H1 (cell line): ENCODE data around the gene HLA-DPA1. TPM values are rescaled to one million over a fixed set of nuclear protein-coding genes. Genes with fewer than 3 reads are reported as not detected.

Experiments
- CTCF ChIA-PET: fragments of 300-600 bp; sonication (Branson Sonifier 250); formaldehyde crosslinking; loops from one replicate; lab custom pipeline; 2021; ENCODE audit not compliant: partially characterized antibody; lab: Charles Lee
- POLR2A ChIA-PET: fragments of 300-600 bp; sonication (Branson Sonifier 250); formaldehyde crosslinking; loops from one replicate; lab custom pipeline; 2021; ENCODE audit warnings: inconsistent platforms; ENCODE audit not compliant: partially characterized antibody; lab: Charles Lee
- DNase-seq, 2 experiments: peaks; one replicate each; pipeline versions ENCODE4 v3.0.0 to v3.0.0-alpha.2; 2010 to 2022; ENCODE audit warnings: low spot score in 2 of 2, low read depth in 1 of 2, mixed read lengths in 1 of 2
- FAIRE-seq: peaks from 2 replicates; lab custom pipeline; 2011; peaks lifted over from hg19 to GRCh38; lab: Jason Lieb, UNC
- H2AFZ ChIP-seq: 2 replicates; pipeline ENCODE4 v1.8.1; 2012; ENCODE audit warnings: low read length, inconsistent platforms
- H2AK5ac ChIP-seq: 2 replicates; pipeline ENCODE4 v1.6.1; 2013; ENCODE audit warnings: low read depth, low read length
- H2BK120ac ChIP-seq: replicated peaks from 2 replicates; pipeline ENCODE3; 2013; ENCODE audit warnings: low read depth, low read length, inconsistent platforms
- H2BK12ac ChIP-seq: 2 replicates; pipeline ENCODE4 v1.6.1; 2013; ENCODE audit warnings: low read depth, low read length
- H2BK15ac ChIP-seq: 2 replicates; pipeline ENCODE4 v1.6.1; 2013; ENCODE audit warnings: low read length
- H2BK20ac ChIP-seq: 2 replicates; pipeline ENCODE4 v1.6.1; 2013; ENCODE audit warnings: low read length
- H2BK5ac ChIP-seq: 2 replicates; pipeline ENCODE4 v1.6.1; 2013; ENCODE audit warnings: low read depth, low read length
- H3K14ac ChIP-seq: 2 replicates; pipeline ENCODE4 v1.6.1; 2013; ENCODE audit warnings: inconsistent platforms; ENCODE audit not compliant: insufficient read length
- H3K18ac ChIP-seq: 2 replicates; pipeline ENCODE4 v1.6.1; 2013; ENCODE audit warnings: low read length; ENCODE audit errors: extremely low read depth
- H3K23ac ChIP-seq: 2 replicates; pipeline ENCODE4 v1.6.1; 2013; ENCODE audit warnings: inconsistent platforms; ENCODE audit not compliant: insufficient read length
- H3K23me2 ChIP-seq: 2 replicates; pipeline ENCODE4 v1.6.1; 2013; ENCODE audit warnings: low read depth, low read length
- H3K27ac ChIP-seq: 2 replicates; pipeline ENCODE4 v1.6.1; 2011; ENCODE audit warnings: low read depth, low read length, inconsistent platforms
- H3K27me3 ChIP-seq, 4 experiments: replicated peaks in 1 of 4; 1 replicate in 1 of 4; 2 replicates in 3 of 4; pipeline versions ENCODE4 v1.6.1 to v1.8.1; 2011 to 2013; ENCODE audit warnings: low read length in 3 of 4, mild to moderate bottlenecking in 3 of 4, inconsistent platforms in 2 of 4, mixed read lengths in 2 of 4, moderate library complexity in 1 of 4; ENCODE audit not compliant: control insufficient read depth in 3 of 4, insufficient read depth in 3 of 4; ENCODE audit errors: extremely low read depth in 1 of 4
- H3K36me3 ChIP-seq, 4 experiments: 2 replicates each; pipeline versions ENCODE4 v1.6.1 to v1.8.1; 2011 to 2013; ENCODE audit warnings: mild to moderate bottlenecking in 4 of 4, low read length in 3 of 4, moderate library complexity in 2 of 4, control low read depth in 1 of 4, inconsistent platforms in 1 of 4; ENCODE audit not compliant: insufficient read depth in 4 of 4, control insufficient read depth in 2 of 4
- H3K4ac ChIP-seq: replicated peaks from 2 replicates; pipeline ENCODE3; 2013; ENCODE audit warnings: low read length, low read depth, mixed read lengths, inconsistent platforms; ENCODE audit not compliant: insufficient read length
- H3K4me1 ChIP-seq, 4 experiments: replicated peaks in 1 of 4; 1 replicate in 1 of 4; 2 replicates in 3 of 4; pipeline versions ENCODE4 v1.6.1 to v1.8.1; 2011 to 2013; ENCODE audit warnings: low read length in 3 of 4, inconsistent platforms in 2 of 4, mixed read lengths in 1 of 4; ENCODE audit not compliant: insufficient read depth in 4 of 4, control insufficient read depth in 3 of 4
- H3K4me2 ChIP-seq, 2 experiments: 2 replicates each; pipeline versions ENCODE4 v1.6.1 to v1.8.1; 2011 to 2013; ENCODE audit warnings: low read depth in 2 of 2, low read length in 2 of 2, control low read depth in 1 of 2, inconsistent platforms in 1 of 2, mild to moderate bottlenecking in 1 of 2; ENCODE audit not compliant: insufficient read depth in 1 of 2
- H3K4me3 ChIP-seq, 4 experiments: fragments of 200-600, 300-600 bp in 1 of 4; sonication (generic), shearing (Covaris generic), sonication (Bioruptor Twin) in 1 of 4; 2 replicates each; pipeline versions ENCODE4 v1.5.1 to v1.8.1; 2011 to 2016; ENCODE audit warnings: low read length in 4 of 4, low read depth in 3 of 4, control low read depth in 2 of 4, inconsistent platforms in 2 of 4, mild to moderate bottlenecking in 2 of 4, mixed read lengths in 1 of 4, moderate library complexity in 1 of 4; ENCODE audit not compliant: insufficient read depth in 2 of 4; ENCODE audit errors: extremely low read depth in 1 of 4
- H3K56ac ChIP-seq: replicated peaks from 2 replicates; pipeline ENCODE3; 2013; ENCODE audit warnings: low read depth, mild to moderate bottlenecking, mixed read lengths, low read length, inconsistent platforms; ENCODE audit not compliant: insufficient read length
- H3K79me1 ChIP-seq: 2 replicates; pipeline ENCODE4 v1.6.1; 2013; ENCODE audit warnings: low read depth, low read length, control low read depth
- H3K79me2 ChIP-seq, 2 experiments: 2 replicates each; pipeline versions ENCODE4 v1.6.1 to v1.8.1; 2012 to 2013; ENCODE audit warnings: low read length in 2 of 2, mild to moderate bottlenecking in 2 of 2, inconsistent platforms in 1 of 2; ENCODE audit not compliant: insufficient read depth in 2 of 2, control insufficient read depth in 1 of 2
- H3K9ac ChIP-seq, 4 experiments: replicated peaks in 1 of 4; 1 replicate in 1 of 4; 2 replicates in 3 of 4; pipeline versions ENCODE4 v1.6.1 to v1.8.1; 2011 to 2013; ENCODE audit warnings: low read depth in 3 of 4, low read length in 3 of 4, control low read depth in 2 of 4, mild to moderate bottlenecking in 2 of 4, moderate library complexity in 2 of 4, inconsistent platforms in 1 of 4; ENCODE audit errors: extremely low read depth in 1 of 4
- H3K9me3 ChIP-seq, 2 experiments: 2 replicates each; pipeline versions ENCODE4 v1.6.1 to v1.8.1; 2012 to 2013; ENCODE audit warnings: mild to moderate bottlenecking in 2 of 2, moderate library complexity in 2 of 2, control low read depth in 1 of 2, inconsistent platforms in 1 of 2, low read depth in 1 of 2, low read length in 1 of 2, mixed read lengths in 1 of 2; ENCODE audit not compliant: insufficient read depth in 2 of 2
- H4K20me1 ChIP-seq, 2 experiments: replicated peaks in 1 of 2; 2 replicates each; pipeline versions ENCODE3 to v1.8.1; 2011 to 2013; ENCODE audit warnings: inconsistent platforms in 2 of 2, low read length in 2 of 2, mild to moderate bottlenecking in 1 of 2; ENCODE audit not compliant: insufficient read depth in 2 of 2, control insufficient read depth in 1 of 2
- H4K5ac ChIP-seq: 2 replicates; pipeline ENCODE4 v1.6.1; 2013; ENCODE audit warnings: low read length, low read depth, mixed read lengths, inconsistent platforms; ENCODE audit not compliant: insufficient read length
- H4K8ac ChIP-seq: 2 replicates; pipeline ENCODE4 v1.8.0; 2013; ENCODE audit warnings: mild to moderate bottlenecking, moderate library complexity, low read length, inconsistent platforms; ENCODE audit not compliant: insufficient read depth; ENCODE audit errors: extremely low read depth
- H4K91ac ChIP-seq: replicated peaks from 2 replicates; pipeline ENCODE3; 2013; ENCODE audit warnings: low read length, mixed read lengths, inconsistent platforms; ENCODE audit not compliant: insufficient read length
- CHD1 ChIP-seq: IDR thresholded peaks from 2 replicates; pipeline ENCODE4 v1.6.1; 2012; ENCODE audit warnings: low read depth, low read length, improper control_type of control experiment
- CTBP2 ChIP-seq: IDR thresholded peaks from 2 replicates; pipeline ENCODE4 v1.7.0; 2011; ENCODE audit warnings: borderline replicate concordance, mild to moderate bottlenecking, moderate library complexity, mixed read lengths, low read length; ENCODE audit not compliant: insufficient read depth, insufficient read length
- GABPA ChIP-seq: IDR thresholded peaks from 2 replicates; pipeline ENCODE4 v1.6.1; 2011; ENCODE audit warnings: mild to moderate bottlenecking, low read length, moderate library complexity, borderline replicate concordance; ENCODE audit not compliant: insufficient read depth
- MAX ChIP-seq: IDR thresholded peaks from 2 replicates; pipeline ENCODE4 v1.6.1; 2012; ENCODE audit warnings: inconsistent platforms
- RNF2 ChIP-seq: fragments of 200-900, 300-1000 bp; sonication (generic); IDR thresholded peaks from 2 replicates; pipeline ENCODE4 v1.7.1; 2016; ENCODE audit warnings: borderline replicate concordance, low read depth, mild to moderate bottlenecking, antibody characterized with exemption, low read length; ENCODE audit not compliant: poor library complexity, severe bottlenecking; ENCODE audit errors: missing control alignments
- SAP30 ChIP-seq: fragments of 300-600 bp; sonication (generic); IDR thresholded peaks from 2 replicates; pipeline ENCODE4 v1.7.1; 2012; ENCODE audit warnings: low read length, moderate library complexity, mild to moderate bottlenecking, inconsistent platforms; ENCODE audit not compliant: insufficient read depth, insufficient replicate concordance
- WGBS, 2 experiments: shearing (Covaris generic) in 1 of 2; methylation state at CpG; one replicate each; pipeline versions ENCODE4 v1.1.6 to v1.1.7; 2013 to 2015; ENCODE audit warnings: low lambda C conversion rate in 2 of 2, mixed read lengths in 2 of 2, inconsistent platforms in 1 of 2, low coverage in 1 of 2, missing lambda C conversion rate in 1 of 2; ENCODE audit not compliant: insufficient replicate concordance in 2 of 2, insufficient coverage in 1 of 2, insufficient read length in 1 of 2; ENCODE audit errors: extremely low coverage in 1 of 2, missing lambda C conversion rate in 1 of 2; 5-methylcytosine and 5-hydroxymethylcytosine counted together
- polyA plus RNA-seq, 7 experiments: library from polyadenylated mRNA; depleted of rRNA in 3 of 7; stranded (reverse) in 5 of 7; unstranded in 2 of 7; fragments of >200 nt in 5 of 7; fragments of 200-250 nt in 2 of 7; gene quantifications; 1 replicate in 5 of 7; 2 replicates in 1 of 7; 4 replicates in 1 of 7; pipeline versions ENCODE4 v1.2.1 to v1.2.3, GENCODE V29; 2011 to 2013; ENCODE audit warnings: missing spikeins in 2 of 7, mixed read lengths in 2 of 7
- total RNA-seq: library from RNA; stranded (reverse); fragmentation: NEBNext Ultra II Directional; extraction: Animal tissue kit (Norgen Biotek cat#: 25700); gene quantifications from 2 replicates; pipeline ENCODE4 v1.2.1, GENCODE V29; 2021

Gene HLA-DPA1
- total and polyA plus RNA-seq, 2 of the 8 experiments (the other 6 are each of a cell fraction or from before 2014, with no cell fraction given), result 6.2 to 13.1 TPM

GRCh38 chr6:33081098-33081824, 7.8 kb upstream of the HLA-DPA1 start:
- Histone ChIP-seq H2BK120ac (no peak overlapping the region), H3K79me1 (no peaks in the 10 kb centered on the region), H3K4me3 (peak overlapping the region; percentile 59 to 81 (median 68)), H3K14ac (no peak overlapping the region), H4K91ac (no peak overlapping the region), H2BK5ac (no peak overlapping the region), H3K23ac (no peak overlapping the region), H4K5ac (no peak overlapping the region), H2BK20ac (no peak overlapping the region), H2BK15ac (no peak overlapping the region), H3K4me2 (peak overlapping the region; percentile 77 to 88), H3K9me3 (no peaks in the 10 kb centered on the region), H3K23me2 (peaks cover 8% of the 10 kb centered on the region; the same call in 1 of the 2 replicates), H3K36me3 (peaks cover 0 to 9% (median 2%) of the 10 kb centered on the region in 4 experiments; a peak in 3 of 8 replicates), H2BK12ac (no peak overlapping the region; the same call in 1 of the 2 replicates), H2AK5ac (no peak overlapping the region; the same call in 1 of the 2 replicates), H3K4ac (no peak overlapping the region), H3K4me1 (peaks cover 2 to 8% (median 5%) of the 10 kb centered on the region in 4 experiments; a peak in 6 of 7 replicates), H3K56ac (no peak overlapping the region), H4K8ac (peak overlapping the region; percentile 74), H3K27ac (no peak overlapping the region), H3K9ac (peak overlapping the region in 2 of 4 experiments; percentile 34 to 42; a peak in 2 of 7 replicates), H3K79me2 (no peaks in the 10 kb centered on the region), H3K27me3 (peaks cover 0 to 8% (median 3%) of the 10 kb centered on the region in 4 experiments; a peak in 4 of 7 replicates), H2AFZ (peak overlapping the region; percentile 37; the same call in 1 of the 2 replicates), H3K18ac (no peak overlapping the region), H4K20me1 (peaks cover 0 to 3% of the 10 kb centered on the region in 2 experiments)
- POLR2A ChIA-PET, result interaction anchor here (0.5 to 3.3 kb wide), 18 partner anchors 14 to 996 kb away, joined by 3 to 35 read pairs (median 4); partner anchors contain the start of genes RPS18, TAP2 and VPS52
- FAIRE-seq, result no peak
- TF ChIP-seq CTBP2 (no peak), MAX (no peak), CHD1 (no peak), SAP30 (peak; percentile 19), RNF2 (no peak), GABPA (no peak)
- WGBS, 2 experiments, result 62% methylated on average over 15 of the region's 16 CpGs; no CpG with 5 or more reads in 1 of the 2 experiments
- CTCF ChIA-PET, result interaction anchor here (0.6 to 8.1 kb wide), 28 partner anchors 8 to 147 kb away, joined by 3 to 118 read pairs (median 4); partner anchors contain the start of genes COL11A2, HLA-DOA and HLA-DPA1
- DNase-seq, result no peak
